Hematopoietic multipotent progenitor cell treated with erythropoietin and hydrocortisone succinate and interleukin-3 and kit ligand, for 17 days (in vitro differentiated cells): ENCODE data around the gene SURF6.
"Not testable (repeated sequence)": the region's sequence is repeated elsewhere in the genome, so short reads cannot be mapped to it uniquely, and the experiment has no call there.

Experiments used
- DNase-seq: peaks from one replicate; pipeline ENCODE4 v3.0.0-alpha.2; 2015; ENCODE audit warnings: low spot score

Gene SURF6

DNA sequence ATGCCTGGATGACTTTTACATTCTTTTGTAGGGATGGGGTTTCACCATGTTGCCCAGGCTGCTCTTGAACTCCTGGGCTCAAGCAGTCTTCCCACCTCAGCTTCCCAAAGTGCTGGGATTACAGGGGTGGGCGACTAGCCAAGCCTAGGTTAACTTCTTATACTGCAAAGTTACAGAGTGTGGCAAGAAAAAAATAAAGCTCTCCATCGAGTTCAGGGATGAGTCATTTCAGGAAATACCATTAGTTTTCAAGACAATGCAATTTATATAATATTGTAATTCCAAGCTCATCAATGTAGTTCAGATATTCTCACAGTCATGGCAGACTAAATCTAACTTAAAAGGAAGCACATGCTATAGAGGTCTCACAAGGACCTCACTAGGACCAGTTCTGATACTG is 49.5 kb downstream of the SURF6 start:
- no peak for DNase-seq

DNA sequence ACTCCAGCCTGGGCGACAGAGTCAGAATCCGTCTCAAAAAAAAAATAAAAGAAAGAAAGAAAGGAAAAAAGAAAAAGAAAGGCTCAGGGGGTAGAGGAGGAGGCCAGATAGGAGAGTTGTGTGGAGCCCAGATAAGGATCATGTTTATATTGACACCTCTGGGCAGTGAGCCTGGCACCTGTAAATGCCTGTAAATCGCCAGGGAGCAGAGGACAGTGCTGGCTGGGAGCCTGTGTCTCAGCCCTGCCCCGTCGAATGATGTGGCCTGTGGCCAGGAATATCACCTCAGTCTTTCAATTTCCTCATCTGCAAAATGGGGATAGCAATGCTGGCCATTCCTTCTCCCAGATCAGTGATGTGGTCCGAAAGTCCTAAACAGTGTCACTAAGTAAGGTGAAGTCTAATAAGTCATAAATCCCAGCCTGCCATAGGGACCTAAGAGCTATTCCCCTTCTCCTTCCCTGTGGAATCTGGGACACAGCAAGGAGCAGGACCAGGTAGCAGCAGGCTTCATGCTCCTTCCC is 50.7 kb downstream of the SURF6 start:
- no peak for DNase-seq

DNA sequence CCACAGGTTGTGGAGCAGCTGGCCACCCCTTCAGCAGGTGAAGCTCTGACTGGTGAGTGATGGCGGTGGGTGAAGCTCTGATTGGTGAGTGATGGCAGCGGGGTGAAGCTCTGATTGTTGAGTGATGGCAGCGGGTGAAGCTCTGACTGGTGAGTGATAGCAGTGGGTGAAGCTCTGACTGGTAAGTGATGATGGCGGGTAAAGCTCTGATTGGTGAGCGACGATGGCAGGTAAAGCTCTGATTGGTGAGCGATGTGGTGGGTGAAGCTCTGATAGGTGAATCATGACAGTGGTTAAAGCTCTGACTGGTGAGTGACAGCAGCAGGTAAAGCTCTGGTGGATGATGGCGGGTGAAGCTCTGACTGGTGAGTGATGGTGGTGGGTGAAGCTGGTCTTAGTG is 51.6 kb downstream of the SURF6 start:
- no peak for DNase-seq

DNA sequence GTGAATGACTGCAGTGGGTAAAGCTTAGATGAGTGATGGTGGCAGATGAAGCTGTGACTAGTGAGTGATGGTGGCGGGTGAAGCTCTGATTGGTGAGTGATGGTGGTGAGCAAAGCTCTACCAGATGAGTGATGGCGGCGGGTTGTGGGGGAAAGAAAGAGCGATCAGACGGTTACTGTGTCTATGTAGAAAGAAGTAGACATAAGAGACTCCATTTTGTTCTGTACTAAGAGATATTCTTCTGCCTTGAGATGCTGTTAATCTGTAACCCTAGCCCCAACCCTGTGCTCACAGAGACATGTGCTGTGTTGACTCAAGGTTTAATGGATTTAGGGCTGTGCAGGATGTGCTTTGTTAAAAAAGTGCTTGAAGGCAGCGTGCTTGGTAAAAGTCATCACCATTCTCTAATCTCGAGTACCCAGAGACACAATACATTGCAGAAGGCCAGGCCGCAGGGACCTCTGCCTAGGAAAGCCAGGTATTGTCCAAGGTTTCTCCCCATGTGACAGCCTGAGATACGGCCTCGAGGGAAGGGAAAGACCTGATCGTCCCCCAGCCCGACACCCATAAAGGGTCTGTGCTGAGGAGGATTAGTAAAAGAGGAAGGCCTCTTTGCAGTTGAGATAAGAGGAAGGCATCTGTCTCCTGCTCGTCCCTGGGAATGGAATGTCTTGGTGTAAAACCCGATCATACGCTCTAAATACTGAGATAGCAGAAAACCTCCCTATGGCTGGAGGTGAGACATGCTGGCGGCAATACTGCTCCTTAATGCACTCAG is 52.5 kb downstream of the SURF6 start:
- DNase-seq = not testable (repeated sequence)

DNA sequence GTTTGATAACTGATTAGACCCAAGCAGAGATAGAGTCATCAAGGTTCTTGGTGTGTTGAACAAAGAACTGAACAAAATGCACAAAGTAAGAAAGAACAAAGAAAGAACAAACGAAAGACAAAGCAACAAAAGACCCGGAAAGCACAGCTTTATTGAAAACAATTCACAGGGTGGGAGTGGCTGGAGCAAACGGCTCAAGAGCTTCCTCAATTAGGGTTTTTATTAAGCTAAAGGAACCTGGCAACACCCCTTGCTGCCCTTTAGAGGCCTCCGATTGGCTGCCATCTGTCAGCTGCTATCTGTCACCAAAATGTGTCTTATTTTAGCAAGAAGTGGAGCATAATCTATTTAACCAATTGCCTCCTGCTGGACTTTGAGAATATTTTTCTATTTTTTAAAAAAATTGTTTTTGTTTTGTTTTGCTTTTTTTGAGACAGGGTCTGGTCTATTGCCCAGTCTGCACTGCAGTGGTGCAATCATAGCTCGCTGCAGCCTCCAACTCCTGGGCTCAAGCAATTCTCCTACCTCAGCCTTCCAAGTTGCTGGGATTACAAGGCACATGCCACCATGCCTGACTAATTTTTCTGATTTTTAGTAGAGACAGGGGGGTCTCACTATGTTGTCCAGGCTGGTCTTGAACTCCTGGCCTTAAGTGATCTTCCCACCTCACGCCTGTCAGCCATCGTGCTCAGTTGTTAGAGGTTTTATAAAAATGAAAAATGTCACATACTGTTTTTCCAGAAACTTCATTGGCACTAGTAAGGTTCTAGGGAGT is 53.3 kb downstream of the SURF6 start:
- no peak for DNase-seq

DNA sequence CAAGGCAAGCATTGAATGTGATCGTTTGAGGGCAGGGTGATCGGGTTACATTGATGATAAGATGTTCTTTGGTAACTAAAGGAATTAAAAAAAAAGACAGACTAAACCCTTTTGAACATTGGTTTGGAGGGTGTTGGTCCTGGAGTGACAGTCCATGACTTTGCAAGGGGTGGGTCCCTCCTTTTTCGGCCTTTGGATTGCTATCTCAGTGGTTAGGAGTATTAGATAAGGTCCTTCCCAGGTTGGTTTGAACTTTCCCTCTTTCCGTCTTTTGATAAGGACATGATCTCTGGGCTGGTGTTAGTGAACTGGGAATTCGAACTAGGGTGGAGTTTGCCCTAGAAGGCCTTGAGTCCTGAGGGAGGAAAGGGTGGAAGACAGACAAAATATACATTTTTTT is 55.6 kb downstream of the SURF6 start:
- DNase-seq = no peak
